Activated CD8-positive, alpha-beta memory T cell treated with anti-CD3 and anti-CD28 coated beads, Interleukin-2, amount 50 U/mL, for 4 hours (primary cell): ENCODE measurements around the gene PEX10.

Source experiments
- DNase-seq: peaks from one replicate; pipeline ENCODE4 v3.0.0-alpha.2; 2020

Gene PEX10

DNA sequence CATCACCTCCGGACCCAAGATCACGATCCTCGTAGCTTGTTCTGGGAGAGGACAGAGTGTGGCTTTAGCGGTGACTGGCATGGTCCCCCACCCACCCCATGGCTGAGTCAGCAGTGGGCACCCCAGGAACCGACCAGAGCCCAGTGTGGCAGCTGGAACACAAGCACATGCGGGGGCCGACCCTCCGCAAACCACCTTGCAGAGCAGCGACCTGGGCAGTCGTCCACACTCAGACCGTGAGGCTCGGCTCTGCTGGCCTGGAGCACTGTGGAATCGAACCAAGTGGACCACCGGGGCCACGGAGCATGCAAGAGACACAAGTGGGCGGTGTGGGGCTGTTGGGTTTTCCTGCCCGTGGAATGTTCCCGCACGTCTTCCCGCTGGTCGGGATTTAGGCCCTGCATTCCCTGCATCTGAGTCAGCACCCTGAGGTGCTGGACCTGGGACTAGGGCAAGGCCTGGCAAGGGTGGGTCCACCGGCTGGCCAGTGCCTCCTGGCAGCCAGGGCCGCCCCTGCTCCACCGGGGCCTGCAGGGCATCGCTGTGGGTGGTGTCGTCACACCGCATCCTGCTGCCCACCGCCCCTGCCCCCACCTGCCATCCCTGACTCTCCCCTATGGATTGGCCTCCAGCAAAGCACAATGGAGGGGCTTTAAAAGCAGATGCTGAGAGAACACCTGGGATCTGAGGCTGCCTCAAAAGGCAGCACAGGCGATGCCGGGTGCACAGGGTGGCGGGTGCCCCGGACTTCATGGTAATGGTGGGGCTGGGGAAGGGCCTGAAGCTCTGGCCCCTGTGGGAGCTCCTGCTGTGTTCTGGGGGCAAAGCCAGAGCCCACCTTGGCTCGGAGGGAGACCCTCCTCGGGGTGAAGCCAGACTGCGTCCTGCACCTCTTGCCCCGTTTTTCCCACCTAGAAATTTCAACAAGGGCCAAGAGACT lies 39.5 kb downstream of the PEX10 start:
- DNase-seq = peak; percentile 12

DNA sequence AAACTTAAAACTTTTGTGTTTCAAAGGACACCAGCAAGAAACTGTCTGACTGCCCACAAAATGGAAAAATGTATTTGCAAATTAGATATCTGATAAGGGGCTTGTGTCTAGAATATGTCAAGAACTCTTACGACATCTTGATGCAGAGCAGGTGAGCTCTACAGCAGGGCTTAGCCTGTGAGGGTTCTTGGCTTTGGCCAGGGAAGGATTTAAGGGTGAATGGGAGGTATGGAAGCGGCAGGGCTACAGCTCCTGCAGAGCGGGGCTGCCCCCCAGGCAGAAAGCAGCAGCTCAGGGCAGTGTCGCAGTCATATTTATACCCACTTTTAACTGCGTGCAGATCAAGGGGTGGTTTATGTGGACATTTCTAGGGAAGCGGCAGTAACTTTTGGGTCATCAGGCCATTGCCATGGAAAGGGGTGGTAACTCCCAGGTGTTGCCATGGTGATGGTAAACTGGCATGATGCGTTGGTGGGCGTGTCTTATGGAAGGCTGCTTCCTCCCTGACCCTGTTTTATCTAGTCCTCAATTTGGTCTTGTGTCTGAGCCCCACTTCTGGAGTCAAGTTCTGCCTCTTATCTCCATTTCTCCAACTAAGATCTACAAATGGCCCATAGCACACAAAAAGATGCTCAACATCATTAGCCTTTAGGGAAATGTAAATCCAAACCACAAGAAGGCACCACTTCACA lies 44.2 kb downstream of the PEX10 start:
- no peak for DNase-seq

DNA sequence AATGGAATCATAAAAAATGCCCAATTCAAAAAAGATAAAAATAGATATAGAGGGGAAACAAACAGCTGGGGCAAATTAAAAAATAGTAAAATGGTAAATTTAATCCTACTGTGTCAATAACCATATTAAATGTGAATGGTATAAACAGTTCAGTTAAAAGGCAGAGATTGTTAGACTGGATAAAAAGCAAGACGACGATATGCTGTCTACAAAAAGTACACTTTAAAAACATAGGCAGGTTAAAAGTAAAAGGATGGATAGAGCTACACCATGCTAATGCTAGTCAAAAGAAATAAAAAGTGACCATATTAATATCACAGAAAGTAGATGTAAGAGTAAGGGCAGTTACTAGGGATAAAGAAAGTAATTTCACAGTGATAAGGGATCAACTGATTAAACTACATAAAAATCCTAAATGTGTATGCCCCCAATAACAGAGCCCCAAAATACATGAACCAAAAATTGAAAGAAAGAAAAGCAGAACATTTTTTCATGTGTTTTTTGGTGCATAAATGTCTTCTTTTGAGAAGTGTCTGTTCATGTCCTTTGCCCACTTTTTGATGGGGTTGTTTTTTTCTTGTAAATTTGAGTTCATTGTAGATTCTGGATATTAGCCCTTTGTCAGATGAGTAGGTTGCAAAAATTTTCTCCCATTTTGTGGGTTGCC lies 48.4 kb downstream of the PEX10 start:
- no peak for DNase-seq

DNA sequence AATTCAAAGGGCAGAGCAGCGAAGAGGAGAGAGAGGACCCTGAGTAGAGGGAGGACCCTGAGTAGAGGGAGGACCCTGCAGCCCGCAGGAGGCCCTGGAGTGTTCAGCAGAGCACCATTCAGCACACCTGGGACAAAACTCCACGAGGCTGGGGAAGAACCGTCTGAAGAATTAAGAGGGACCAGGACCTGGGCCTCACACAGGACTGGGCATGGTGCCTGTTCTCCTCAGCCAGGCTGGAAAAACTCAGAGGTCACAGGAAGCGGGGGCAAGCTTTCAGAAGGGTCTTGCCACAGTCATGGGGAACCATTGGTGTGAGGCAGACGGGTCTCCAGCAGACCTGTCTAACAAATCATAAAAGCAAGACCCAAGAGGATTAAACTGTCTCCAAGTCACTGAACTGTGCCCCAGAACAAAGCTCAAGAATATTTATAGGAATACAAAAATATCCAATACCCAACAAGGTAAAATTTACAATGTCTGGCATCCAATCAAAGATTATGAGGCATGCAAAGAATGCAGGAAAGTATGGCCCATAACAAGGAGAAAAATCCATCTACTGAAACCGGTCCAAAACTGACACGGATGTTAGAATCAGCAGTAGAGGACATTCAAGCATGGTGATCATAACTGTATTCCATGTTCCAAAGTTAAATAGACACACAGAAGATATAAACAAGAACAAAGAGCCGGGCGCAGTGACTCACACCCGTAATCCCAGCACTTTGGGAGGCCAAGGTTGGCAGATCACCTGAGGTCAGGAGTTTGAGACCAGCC lies 51.6 kb downstream of the PEX10 start:
- DNase-seq = no peak

DNA sequence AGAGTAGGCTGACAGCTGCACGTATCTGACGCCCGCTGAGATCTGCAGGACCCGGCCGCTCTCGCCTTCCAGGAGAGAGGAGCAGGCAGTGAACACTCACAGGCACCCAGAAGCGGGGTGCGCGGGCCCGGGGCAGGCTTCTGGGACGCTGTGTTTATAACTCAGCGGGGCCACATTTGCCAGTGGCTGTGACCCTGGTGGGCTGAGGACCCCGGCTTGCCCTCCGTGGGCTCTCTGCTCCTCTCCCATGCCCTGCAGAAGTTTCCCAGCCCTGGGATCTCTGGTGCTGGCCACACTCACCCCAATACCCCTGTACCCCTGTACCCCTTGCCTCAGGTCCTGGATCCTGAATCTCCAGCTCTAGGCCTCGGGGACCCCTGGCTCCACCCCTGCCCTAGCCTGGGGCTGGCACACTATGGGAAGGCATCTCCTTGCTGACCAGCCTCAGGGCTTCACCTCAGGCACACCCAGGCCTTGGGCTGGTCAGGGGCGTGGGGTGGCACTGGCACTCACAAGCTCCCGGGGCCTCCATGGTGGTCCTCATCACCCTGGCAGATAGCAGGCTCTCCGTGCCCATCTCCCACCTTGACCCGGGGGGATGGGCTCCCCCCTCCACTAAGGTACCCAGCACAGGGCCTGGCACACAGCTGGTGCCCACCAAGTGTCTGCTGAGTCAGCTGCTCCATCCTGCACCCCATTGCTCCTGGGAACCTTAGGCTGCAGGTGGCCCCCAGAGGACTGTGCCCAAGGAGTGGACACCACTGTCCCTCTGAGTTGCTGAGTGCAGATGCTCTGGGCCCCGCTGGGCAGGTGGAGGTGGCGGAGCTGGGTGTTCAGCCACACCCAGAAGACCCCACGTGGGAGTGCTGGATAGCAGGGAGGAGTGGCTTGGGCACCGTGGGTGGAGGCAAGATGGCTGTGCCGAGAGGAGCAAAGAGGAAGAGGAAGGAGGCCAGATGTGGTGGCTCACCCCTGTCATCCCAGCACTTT lies 53.4 kb downstream of the PEX10 start:
- peak; percentile 10 for DNase-seq

DNA sequence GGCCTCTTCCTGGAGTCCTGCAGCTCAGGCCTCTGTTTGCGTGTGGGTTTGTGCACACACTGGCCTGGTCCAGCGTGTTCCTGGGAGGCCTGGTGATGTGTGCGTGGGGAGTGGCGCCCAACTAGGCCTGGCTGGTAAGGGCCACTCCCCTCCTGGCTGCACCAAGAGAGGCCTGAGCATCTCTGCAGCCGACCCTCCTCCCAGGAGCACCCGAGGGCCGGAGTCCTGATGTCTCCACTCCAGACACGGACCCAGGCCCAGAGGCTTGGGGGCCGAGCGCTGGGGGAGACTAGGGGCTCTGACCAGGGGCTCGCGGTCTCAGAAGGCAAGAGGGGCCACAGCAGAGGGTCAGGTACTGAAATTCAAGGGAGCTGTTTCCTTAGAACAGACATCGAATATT lies 54.3 kb downstream of the PEX10 start:
- DNase-seq = no peak

DNA sequence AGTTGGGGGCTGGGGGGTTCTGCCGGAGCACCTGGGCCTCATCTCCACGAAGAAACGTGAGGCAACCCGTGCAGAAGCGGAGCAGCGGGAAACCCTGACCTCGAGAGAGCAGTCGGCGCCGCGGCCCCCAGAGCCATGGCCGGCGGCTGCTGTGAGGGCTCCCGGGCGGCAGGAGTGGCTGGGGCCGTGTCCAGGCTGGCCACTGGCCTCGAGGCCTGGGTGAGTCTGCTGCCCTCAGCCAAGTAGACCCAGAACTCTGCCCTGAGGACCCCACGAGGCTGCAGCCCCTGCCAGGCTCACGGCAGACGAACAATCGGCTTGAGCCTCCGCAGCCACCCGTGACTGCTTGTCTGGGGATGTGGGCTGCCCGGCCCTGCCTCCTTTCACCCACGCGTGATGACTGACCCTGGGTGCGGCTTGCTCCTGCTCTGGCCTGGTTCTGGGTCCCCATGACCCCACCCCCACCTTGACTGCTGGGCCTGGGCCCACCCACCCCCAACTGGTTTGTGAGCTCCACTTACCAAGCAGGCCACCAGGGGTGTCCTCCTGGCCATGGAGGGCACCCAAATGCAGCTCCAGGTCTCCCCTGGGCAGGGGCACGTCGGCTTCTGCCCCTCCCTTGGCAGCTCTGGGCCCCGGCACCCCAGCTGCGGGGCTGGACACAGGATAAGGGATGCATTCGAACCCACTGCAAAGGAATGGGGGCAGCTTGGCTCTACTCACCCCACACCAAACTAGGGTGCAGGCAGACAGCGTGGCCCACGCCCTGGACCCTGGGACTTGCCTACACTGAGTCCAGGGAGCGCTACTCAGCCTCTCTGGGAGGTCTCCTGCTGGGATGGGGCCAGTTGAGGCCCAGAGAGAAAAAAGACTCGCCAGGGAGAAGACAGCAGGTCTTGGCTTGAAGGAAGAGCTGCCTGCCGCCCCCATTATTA lies 55.2 kb downstream of the PEX10 start:
- DNase-seq = peak; percentile 5

DNA sequence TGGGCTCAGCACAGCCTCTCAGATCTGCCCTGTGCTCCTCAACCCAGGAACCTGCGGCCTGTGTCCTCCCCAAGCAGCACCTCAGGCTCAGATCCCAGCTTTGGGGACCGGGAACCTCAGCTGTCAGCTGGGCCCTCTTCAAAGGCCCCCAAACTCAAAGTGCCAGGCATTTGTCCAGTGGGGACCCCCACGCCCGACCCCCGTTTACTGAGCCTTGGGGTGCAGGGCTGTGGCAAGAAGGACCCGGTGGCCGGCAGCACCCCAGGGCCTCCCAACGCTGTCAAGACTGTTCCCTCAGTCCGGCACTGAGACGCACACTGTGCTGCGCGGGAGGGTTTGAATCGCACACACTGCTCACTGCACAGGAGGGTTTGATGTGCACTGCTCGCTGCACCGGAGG lies 56.0 kb downstream of the PEX10 start:
- DNase-seq = peak; percentile 11

DNA sequence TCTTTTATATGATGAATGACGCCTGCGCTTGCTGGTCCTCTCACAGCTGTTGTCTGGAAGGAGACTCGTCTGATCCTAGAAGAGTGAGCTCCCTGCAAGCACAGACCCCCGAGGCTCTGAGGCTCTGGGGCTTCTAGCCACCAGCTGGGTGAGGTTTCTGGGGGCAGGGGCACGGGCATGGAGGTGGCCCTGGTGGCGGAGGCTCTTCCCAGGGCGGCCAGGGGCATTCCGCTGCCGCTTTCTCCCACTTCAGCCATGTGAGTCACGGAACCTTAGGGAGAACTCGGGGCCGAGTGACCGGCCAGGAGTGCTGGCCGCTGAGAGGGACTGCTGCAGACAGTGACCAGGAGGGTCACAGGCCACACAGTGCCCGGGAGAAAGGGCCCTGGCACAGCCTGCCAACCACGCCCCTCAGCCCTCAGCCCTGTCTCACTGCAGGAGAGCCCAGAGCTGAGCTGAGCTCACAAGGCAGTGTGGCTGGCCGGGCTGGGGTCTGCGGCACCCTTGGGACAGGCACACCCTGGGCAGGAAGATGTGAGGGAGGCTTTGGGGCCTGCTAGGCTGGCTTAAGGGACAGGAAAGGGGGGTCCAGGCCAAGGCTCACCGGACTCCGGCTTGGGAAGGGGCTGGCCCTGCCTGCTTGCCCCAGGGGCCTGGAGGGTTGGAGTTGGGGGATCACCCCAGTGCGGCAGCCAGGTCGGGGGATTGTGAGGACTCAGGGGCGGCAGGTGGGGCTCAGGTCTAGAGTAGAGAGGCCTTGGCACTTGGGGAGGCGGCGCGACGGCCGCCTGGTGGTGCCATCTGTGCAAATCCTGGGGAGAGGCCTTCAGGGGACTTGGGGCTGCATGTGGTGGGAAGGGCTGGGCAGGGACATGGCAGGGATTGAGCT lies 56.7 kb downstream of the PEX10 start:
- DNase-seq = peak; percentile 12

DNA sequence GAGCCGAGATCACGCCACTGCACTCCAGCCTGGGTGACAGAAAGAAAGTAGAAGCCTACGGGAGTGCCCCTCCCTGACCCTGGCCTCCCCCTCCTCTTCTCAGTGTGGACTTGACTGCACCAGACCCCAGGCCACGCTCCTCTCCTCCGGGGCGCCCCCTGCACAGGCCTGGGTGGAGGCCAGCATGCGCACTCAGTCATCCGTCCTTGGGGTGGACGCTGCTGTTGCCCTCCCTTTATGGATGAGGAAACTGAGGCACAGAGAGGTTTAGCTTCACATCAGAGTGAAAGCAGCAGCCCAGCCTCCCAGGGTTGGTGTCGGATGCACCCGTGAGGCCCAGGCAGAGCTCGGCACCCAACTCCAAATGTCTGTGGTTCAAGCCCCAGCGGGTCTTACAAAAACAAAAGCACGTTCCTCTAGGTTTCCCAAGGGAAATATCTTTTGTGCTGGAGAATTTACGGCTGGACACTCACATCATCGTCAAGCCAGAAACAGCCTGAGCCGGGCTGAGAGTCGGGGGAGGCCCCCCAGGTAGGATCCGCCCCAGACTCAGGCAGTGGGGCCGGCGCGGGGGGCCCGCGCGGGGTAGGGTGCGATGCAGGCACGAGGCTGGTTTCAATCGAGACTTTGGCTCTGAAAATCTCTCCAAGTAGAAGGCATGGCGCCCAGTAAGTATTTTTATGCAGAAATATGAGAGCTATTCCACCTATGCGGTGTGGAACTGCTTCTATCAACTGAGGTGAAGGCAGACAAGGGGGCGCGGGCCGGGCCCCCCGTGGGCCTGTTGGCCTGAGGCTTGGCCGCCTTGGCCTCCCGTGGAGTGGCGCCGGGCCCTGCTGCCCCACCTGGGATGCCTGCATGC lies 57.6 kb downstream of the PEX10 start:
- peak; percentile 13 for DNase-seq
